KMS-11 (cell line): ENCODE results near the gene CD22.

ENCODE experiments used
- H2AFZ ChIP-seq: fragments of 200-600 bp; sonication (generic); 2 replicates; pipeline ENCODE4 v1.6.1; 2016; ENCODE audit warnings: antibody characterized with exemption, mixed run types, low read depth
- H3K27ac ChIP-seq: fragments of 200-600 bp; sonication (generic); 2 replicates; pipeline ENCODE4 v1.6.1; 2016; ENCODE audit warnings: mild to moderate bottlenecking, mixed run types
- H3K27me3 ChIP-seq: fragments of 200-600 bp; sonication (generic); 2 replicates; pipeline ENCODE4 v1.6.1; 2017; ENCODE audit warnings: mild to moderate bottlenecking, low read depth, mixed run types, moderate library complexity; ENCODE audit not compliant: insufficient read depth
- H3K36me3 ChIP-seq: fragments of 200-600 bp; sonication (generic); 2 replicates; pipeline ENCODE4 v1.6.1; 2017; ENCODE audit warnings: mild to moderate bottlenecking, mixed run types; ENCODE audit not compliant: insufficient read depth
- H3K4me1 ChIP-seq: fragments of 200-600 bp; sonication (generic); 2 replicates; pipeline ENCODE4 v1.6.1; 2016; ENCODE audit warnings: mild to moderate bottlenecking, low read depth, mixed run types; ENCODE audit not compliant: poor library complexity, severe bottlenecking
- H3K4me2 ChIP-seq: fragments of 200-600 bp; sonication (generic); 2 replicates; pipeline ENCODE4 v1.7.0; 2016; ENCODE audit warnings: mild to moderate bottlenecking, mixed run types
- H3K4me3 ChIP-seq: fragments of 200-600 bp; sonication (generic); IDR thresholded peaks from 2 replicates; pipeline ENCODE4 v1.6.1; 2017; ENCODE audit warnings: low read depth, low read length, mixed read lengths; ENCODE audit not compliant: insufficient read depth
- H3K79me2 ChIP-seq: fragments of 200-600 bp; sonication (generic); 2 replicates; pipeline ENCODE4 v1.6.1; 2016; ENCODE audit warnings: low read depth, mixed run types; ENCODE audit not compliant: insufficient read depth
- H3K9ac ChIP-seq: fragments of 200-600 bp; sonication (generic); 2 replicates; pipeline ENCODE4 v1.6.1; 2016; ENCODE audit warnings: mild to moderate bottlenecking, mixed run types
- H4K20me1 ChIP-seq: fragments of 200-600 bp; sonication (generic); 2 replicates; pipeline ENCODE4 v1.6.1; 2016; ENCODE audit warnings: mild to moderate bottlenecking, mixed run types; ENCODE audit not compliant: insufficient read depth
- CTCF ChIP-seq: fragments of 200-600 bp; sonication (generic); conservative IDR thresholded peaks from 2 replicates; pipeline ENCODE4 v1.6.1; 2017; ENCODE audit warnings: low read depth, mild to moderate bottlenecking, antibody characterized with exemption, low read length, moderate library complexity, mixed read lengths

CD22 gene

GRCh38 chr19:35308910-35309309, 20.1 kb upstream of the CD22 start:
- H3K9ac ChIP-seq, result no peak overlapping the region
- H3K27ac ChIP-seq, result no peak overlapping the region
- no peak for TF ChIP-seq CTCF
- no peak overlapping the region for H3K4me3 ChIP-seq
- H3K27me3 ChIP-seq, result peaks cover 29% of the 10 kb centered on the region; the same call in 1 of the 2 replicates
- no peak overlapping the region for H3K4me2 ChIP-seq
- no peaks in the 10 kb centered on the region for H3K4me1 ChIP-seq
- H3K79me2 ChIP-seq, result no peaks in the 10 kb centered on the region
- H2AFZ ChIP-seq, result no peak overlapping the region
- H3K36me3 ChIP-seq, result no peaks in the 10 kb centered on the region
- H4K20me1 ChIP-seq, result no peaks in the 10 kb centered on the region

GRCh38 chr19:35309481-35310279, 19.3 kb upstream of the CD22 start:
- H3K79me2 ChIP-seq, result no peaks in the 10 kb centered on the region
- H3K27me3 ChIP-seq, result peaks cover 23% of the 10 kb centered on the region; the same call in 1 of the 2 replicates
- H3K4me3 ChIP-seq, result no peak overlapping the region
- H3K27ac ChIP-seq, result no peak overlapping the region
- no peaks in the 10 kb centered on the region for H3K4me1 ChIP-seq
- TF ChIP-seq CTCF, result no peak
- H4K20me1 ChIP-seq, result no peaks in the 10 kb centered on the region
- H2AFZ ChIP-seq, result no peak overlapping the region
- no peaks in the 10 kb centered on the region for H3K36me3 ChIP-seq
- no peak overlapping the region for H3K9ac ChIP-seq
- no peak overlapping the region for H3K4me2 ChIP-seq

GRCh38 chr19:35310331-35310730, 18.7 kb upstream of the CD22 start:
- no peaks in the 10 kb centered on the region for H3K79me2 ChIP-seq
- no peak overlapping the region for H2AFZ ChIP-seq
- no peaks in the 10 kb centered on the region for H3K36me3 ChIP-seq
- peaks cover 27% of the 10 kb centered on the region; the same call in 1 of the 2 replicates for H3K27me3 ChIP-seq
- no peak overlapping the region for H3K4me3 ChIP-seq
- no peak overlapping the region for H3K4me2 ChIP-seq
- no peak overlapping the region for H3K9ac ChIP-seq
- no peak overlapping the region for H3K27ac ChIP-seq
- H3K4me1 ChIP-seq, result no peaks in the 10 kb centered on the region
- no peak for TF ChIP-seq CTCF
- no peaks in the 10 kb centered on the region for H4K20me1 ChIP-seq

- Histone ChIP-seq H3K4me2 (no peak overlapping the region), H3K27ac (no peak overlapping the region), H3K27me3 (peaks cover 27% of the 10 kb centered on the region; the same call in 1 of the 2 replicates), H3K4me3 (no peak overlapping the region), H3K4me1 (no peaks in the 10 kb centered on the region), H3K9ac (no peak overlapping the region), H2AFZ (no peak overlapping the region), H3K79me2 (no peaks in the 10 kb centered on the region), H4K20me1 (no peaks in the 10 kb centered on the region), H3K36me3 (no peaks in the 10 kb centered on the region)
- no peak for TF ChIP-seq CTCF
These were observed 18.0 kb upstream of the CD22 start for GRCh38 chr19:35310811-35311465.
